HUDEP-2 (cell line): ENCODE data around the gene PGAM2.

Experiments
- DNase-seq, 76 experiments: peaks; one replicate each; lab custom pipeline; 2025; ENCODE audit not compliant: unreplicated experiment in 76 of 76; lab: John Stamatoyannopoulos, UW

The PGAM2 gene

GRCh38 chr7:44068054-44068453 is 2.7 kb upstream of the PGAM2 start:
- peak in 3 of 76 experiments; percentile 10 to 28 (median 26) for DNase-seq

- no peak for DNase-seq
These were observed 1.9 kb upstream of the PGAM2 start for GRCh38 chr7:44067064-44067951.

DNA sequence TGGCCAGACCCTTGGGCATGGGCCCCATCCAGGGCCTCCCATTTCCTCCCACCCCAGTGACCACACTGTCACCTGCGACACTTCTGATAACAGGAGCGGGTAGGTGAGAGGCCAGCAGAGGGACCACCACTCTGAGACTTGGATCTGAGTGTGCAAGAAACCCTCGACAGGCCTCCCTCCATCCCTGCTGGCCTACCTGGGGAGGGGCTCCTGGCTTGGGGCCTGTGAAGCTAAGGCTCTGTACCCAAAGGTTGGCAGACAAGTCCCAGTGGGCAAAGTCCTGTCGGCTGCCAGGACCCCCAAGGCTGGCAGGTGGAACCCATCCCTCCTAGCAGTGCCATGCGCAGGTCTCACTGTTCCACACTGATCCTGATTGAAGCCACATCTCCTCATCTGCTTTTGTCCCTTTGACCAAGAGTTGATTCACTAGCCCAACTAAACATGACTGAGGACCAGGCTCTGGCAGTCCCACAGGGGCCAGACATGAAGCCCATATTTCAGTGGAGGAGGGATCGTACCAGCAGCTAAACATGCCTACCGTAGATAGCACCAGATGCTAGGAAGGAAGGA is 1.2 kb upstream of the PGAM2 start:
- no peak for DNase-seq

GRCh38 chr7:44066111-44066460 is 719 bp upstream of the PGAM2 start:
- DNase-seq: no peak

DNA sequence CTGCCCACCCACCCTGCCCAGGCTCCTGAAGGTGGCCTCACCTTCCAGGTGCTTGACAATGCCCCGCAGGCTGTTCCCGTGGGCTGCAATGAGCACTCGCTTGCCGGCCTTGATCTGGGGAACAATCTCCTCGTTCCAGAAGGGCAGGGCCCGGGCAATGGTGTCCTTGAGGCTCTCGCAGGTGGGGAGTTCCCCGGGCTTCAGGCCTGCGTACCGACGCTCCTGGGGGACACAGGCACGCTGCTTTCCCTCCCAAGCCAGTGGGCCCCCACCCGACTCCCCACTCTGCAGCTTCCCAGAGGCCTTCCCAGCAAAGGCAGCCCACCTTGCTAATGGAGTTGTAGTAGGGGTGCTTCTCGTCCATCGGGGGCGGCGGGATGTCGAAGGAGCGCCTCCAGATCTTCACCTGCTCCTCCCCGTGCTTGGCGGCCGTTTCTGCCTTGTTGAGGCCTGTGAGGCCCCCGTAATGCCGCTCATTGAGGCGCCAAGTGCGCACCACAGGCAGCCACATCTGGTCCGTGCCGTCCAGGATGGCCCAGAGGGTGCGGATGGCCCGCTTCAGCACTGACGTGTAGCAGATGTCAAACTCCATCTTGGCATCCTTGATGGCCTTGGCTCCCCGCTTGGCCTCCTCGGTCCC is 456 bp downstream of the PGAM2 start:
- DNase-seq: no peak

GRCh38 chr7:44063894-44064651 is 1.3 kb downstream of the PGAM2 start:
- no peak for DNase-seq

DNA sequence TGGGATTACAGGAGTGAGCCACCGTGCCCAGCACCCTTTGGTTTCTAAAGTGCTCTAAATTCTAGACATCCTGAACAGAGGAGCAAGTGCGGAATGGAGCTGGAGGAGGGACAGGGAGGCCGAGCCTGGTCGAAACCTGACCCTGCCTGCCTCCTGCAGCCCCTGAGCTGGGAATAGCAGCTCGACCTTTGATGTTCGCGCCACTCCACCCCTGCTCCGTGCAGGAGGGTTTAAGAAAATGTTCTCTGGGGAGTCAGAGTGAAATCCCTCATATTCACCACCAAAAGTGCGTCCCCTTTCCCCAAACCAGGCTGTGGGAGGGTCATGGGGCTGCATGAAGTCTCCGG is 1.8 kb downstream of the PGAM2 start:
- no peak for DNase-seq

DNA sequence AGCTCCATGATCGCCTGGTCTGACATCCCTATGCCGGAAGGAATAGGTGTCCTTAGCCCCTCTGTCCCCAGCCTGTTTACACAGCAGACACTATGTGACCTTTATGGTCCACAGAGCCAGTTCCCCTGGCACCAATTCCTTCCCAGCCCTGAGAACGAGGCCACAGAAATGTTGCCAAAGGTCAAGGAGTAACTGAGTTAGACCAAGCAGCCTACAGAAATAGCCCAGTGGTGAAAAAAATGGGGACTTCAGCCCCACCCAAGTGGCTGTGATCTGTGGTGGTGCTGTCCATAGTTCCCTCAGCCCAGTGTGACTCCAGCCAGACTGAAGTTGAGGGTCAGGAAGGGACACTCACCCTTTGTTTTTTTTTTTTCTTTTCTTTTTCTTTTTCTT is 2.5 kb downstream of the PGAM2 start:
- DNase-seq: no peak

- no peak for DNase-seq
These were observed 3.0 kb downstream of the PGAM2 start for GRCh38 chr7:44062180-44062902.

- DNase-seq: no peak
These were observed 3.7 kb downstream of the PGAM2 start for GRCh38 chr7:44061645-44062179.

DNA sequence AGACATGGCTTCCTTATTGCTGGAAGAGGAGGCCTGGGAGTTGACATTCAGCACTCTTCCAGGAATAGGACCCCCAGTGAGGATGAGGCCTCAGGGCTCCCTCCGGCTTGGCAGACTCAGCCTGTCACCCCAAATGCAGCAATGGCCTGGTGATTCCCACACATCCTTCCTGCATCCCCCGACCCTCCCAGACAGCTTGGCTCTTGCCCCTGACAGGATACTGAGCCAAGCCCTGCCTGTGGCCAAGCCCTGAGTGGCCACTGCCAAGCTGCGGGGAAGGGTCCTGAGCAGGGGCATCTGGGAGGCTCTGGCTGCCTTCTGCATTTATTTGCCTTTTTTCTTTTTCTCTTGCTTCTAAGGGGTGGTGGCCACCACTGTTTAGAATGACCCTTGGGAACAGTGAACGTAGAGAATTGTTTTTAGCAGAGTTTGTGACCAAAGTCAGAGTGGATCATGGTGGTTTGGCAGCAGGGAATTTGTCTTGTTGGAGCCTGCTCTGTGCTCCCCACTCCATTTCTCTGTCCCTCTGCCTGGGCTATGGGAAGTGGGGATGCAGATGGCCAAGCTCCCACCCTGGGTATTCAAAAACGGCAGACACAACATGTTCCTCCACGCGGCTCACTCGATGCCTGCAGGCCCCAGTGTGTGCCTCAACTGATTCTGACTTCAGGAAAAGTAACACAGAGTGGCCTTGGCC is 4.3 kb downstream of the PGAM2 start:
- DNase-seq: no peak

GRCh38 chr7:44060091-44060947 is 5.0 kb downstream of the PGAM2 start:
- DNase-seq: no peak

- no peak for DNase-seq
These were observed 5.9 kb downstream of the PGAM2 start for GRCh38 chr7:44059219-44060090.

GRCh38 chr7:44058759-44059218 is 6.6 kb downstream of the PGAM2 start:
- DNase-seq: no peak

- no peak for DNase-seq
These were observed 7.3 kb downstream of the PGAM2 start for GRCh38 chr7:44057849-44058758.

GRCh38 chr7:44057181-44057848 is 8.1 kb downstream of the PGAM2 start:
- DNase-seq: no peak
